GM21825 (cell line): Measurements from ENCODE around the gene CST5.
"Not testable (repeated sequence)": the region's sequence is repeated elsewhere in the genome, so short reads cannot be mapped to it uniquely, and the experiment has no call there.

Source experiments
- ATAC-seq: cut with Tn5 transposase; IDR thresholded peaks from one replicate; pipeline ENCODE4 v1.9.1; 2021; ENCODE audit warnings: mild to moderate bottlenecking, moderate library complexity; ENCODE audit not compliant: unreplicated experiment

Gene CST5

DNA sequence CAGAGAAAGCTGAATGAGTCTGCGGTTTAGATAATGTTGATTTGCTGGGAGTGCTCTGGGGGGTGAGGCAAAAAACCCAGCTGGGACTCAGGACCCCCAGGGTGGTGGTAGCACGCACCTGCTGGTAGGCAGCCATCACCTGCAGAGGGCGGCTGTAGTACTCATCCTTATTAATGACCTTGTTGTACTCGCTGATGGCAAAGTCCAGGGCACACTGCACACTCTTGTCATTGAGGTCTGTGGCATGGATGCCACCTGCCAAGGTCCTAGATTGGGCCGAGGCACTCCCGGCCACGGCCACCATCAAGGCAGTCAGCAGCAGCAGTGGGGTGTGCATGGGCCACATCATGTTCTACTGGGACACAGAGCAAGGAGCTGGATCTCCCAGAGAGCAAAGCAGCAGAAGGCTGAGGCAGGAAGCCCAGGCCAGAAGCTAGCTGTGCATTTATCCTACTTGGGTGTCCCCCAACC, at the start of gene CST5:
Gene CST5 (minus strand): TSS at position 421 of the 471 bp plus-strand sequence. CDS start 72 bp downstream, at position 349.
- no peak for ATAC-seq

DNA sequence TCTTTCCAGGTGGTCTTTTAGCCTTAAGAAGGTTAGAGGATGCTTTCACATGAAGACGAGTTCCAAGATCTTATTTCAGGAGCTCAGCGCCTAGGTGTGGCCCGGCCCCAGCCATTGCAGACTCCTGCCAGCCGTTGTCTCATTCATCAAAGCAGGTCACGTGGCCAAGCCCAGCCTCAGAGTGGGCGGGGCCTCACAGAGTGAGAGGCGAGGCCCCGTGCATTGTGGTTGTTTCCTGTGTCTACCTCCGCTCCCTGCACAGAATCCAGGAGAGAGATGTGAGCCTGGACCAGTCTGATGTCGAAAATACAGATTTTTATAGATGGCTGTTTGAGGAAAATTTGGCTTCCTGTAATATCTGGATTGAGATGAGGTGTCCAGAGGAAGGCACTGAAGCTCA, 49.2 kb upstream of the CST5 start:
- no peak for ATAC-seq

DNA sequence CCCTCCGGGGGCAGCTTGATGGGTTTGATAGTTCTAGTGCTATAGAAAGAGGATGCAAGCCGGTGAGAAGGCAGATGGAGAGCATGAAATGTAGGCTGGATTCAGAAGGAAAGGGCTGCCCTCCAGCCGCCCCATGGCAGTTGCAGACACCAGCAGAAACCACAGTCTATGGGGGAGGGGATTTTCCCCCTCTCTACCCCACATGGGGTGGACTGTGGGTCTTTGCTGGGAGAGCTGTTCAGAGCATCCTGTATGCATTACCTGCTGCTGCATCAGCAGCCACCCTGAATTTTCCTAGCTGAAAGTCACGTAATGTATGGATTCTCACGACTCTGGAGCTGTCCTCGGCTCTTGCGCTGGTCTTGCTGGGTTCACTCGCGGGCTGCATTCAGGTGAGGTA, 48.8 kb upstream of the CST5 start:
- no peak for ATAC-seq

- ATAC-seq = no peak
These were observed 47.7 kb upstream of the CST5 start for GRCh38 chr20:23926944-23927872.

DNA sequence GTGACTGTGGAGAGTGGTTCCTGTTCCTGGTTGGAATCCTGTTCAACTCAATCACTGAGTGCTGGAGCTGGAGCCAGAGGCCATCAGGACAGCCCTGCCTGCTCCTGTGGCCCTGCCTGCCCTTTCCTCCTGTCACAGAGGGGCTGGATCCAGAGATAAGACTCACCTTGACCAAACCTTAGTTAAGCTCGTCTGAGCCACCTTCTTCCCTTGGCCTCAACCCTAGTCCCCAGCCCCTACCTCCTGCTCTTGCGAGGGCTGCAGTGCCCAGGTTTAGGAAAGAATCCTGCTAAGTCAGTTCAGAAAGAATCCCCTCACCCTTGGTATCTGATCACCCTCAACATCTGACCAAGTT, 47.0 kb upstream of the CST5 start:
- no peak for ATAC-seq

DNA sequence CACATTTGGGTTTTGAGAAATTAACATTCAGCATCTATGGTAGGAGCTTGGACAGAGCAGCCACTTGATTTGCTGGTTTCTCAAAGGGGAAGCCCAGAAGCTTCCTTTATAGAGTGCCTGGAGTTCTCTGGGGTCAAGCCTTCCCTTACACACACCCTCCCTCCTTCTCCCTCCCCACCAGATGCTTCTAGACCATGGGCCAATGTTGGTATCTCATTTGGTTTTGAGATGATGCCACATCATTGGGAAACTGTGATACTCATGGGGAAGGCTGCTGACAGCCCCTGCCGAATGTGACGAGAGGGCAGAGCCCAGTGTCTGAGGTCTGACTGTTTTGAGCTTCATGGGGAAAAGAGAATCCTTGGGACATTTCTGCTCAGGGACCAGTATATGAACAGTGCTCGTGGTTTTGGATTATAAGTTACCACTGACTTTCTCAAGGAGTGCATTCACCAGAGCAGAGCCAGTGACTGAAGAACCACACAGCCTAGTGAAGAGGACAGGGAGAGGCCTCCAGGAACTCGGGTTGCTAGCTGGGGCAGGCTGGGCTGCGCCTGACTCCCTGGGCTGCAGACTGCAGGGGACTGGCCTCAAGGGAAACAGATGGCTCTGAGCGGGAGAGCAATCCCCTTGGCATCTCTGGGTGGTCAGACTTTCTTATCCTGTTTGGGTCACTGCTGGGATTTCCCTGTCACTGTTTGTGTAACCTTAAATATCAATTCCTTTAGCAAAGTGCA, 46.4 kb upstream of the CST5 start:
- no peak for ATAC-seq

GRCh38 chr20:23924751-23925150, 45.2 kb upstream of the CST5 start:
- ATAC-seq = no peak

GRCh38 chr20:23923891-23924435, 44.4 kb upstream of the CST5 start:
- no peak for ATAC-seq

GRCh38 chr20:23923311-23923710, 43.8 kb upstream of the CST5 start:
- ATAC-seq = no peak

GRCh38 chr20:23920408-23921325, 41.1 kb upstream of the CST5 start:
- no peak for ATAC-seq

DNA sequence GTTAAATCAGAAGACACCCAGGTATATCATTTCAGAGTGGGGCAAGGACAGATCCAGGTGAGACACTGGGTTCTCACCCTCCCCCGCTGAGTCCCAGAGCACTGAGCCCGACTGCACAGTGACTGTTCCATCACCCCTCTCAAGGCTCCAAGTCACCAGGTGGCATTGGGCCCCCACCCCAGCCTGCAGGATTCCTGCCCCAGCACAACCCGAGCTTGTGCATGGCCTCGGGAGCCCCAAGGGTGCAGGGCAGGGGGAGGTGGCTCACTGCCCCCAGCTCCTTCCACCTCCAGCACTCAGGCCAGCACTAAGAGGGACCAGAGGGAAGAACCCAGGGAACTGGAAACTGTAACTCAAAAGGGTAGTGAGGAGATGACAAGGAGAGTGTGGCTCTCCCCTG, 39.3 kb upstream of the CST5 start:
- no peak for ATAC-seq

DNA sequence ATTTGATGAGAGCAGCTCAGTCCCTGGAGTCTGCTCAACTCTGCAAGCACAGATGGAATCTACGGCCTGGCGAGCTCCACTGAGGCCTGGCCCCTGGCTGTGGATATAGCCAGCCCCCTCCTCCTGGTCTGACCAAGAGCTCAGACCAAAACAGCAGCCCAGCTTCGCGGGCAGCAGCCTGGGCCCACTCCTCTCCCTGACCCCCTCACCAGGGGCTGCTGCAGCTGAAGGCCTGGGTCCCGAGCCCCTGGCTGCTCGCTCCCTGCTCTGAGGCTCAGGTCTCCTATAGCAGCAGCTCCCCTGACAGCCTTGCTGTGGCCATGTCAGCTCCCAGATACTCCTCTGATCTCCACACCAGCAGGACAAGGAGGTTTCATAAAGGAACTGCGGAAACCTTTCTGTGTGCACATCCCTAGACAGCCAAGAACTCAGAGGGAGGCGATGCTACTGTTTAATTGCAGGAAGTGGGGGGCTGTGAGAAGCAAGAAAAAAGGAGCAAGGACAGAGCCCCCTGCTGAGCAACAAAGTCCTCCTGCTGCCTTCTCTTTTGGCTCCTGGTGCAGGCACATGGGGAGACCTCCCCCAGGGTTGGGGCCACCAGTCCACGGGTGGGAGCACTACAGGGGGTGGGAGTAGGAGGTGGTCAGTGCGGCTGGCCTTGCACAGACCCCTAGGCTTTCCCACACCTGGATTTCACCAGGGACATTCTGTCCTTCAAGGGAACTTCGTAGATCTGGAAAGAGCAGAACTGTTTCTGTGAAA, 38.7 kb upstream of the CST5 start:
- no peak for ATAC-seq

DNA sequence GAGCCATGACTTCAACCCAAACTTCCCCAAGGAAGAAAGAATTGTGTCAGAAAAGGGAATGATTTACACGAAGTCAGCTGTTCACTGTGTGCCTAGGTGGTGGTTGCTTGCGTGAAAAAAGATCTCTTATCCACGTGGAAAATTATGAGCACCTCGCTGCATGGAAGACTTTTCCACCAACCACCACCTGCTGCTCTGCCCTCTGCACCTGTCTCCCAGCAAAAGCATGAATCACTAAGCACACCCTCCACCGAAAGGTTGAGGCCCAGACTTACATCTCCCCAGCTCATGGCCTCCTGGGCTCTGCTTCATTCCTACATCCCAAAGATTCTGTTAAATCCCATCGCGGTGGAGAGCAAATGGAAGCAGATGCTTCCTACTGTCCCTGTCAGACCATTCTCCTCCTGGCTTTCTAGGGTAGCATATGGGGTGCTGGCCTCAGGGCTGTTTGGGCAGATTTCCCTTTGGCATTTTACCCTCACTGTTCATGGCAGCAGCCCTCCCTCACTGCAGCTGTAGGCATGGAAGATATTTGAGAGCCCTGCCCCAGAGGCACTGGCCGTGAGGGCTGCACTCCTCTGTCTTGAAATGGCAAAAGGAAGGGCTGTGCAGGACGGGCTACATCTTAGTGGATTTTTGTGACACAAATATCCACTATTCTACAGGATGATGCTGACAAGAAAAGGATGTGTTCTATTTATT, 37.6 kb upstream of the CST5 start:
- no peak for ATAC-seq

GRCh38 chr20:23915844-23916243, 36.3 kb upstream of the CST5 start:
- no peak for ATAC-seq

- not testable (repeated sequence) for ATAC-seq
These were observed 34.9 kb upstream of the CST5 start for GRCh38 chr20:23914469-23914868.

GRCh38 chr20:23910210-23910609, 30.7 kb upstream of the CST5 start:
- no peak for ATAC-seq

- ATAC-seq = no peak
These were observed 29.8 kb upstream of the CST5 start for GRCh38 chr20:23909390-23909789.

DNA sequence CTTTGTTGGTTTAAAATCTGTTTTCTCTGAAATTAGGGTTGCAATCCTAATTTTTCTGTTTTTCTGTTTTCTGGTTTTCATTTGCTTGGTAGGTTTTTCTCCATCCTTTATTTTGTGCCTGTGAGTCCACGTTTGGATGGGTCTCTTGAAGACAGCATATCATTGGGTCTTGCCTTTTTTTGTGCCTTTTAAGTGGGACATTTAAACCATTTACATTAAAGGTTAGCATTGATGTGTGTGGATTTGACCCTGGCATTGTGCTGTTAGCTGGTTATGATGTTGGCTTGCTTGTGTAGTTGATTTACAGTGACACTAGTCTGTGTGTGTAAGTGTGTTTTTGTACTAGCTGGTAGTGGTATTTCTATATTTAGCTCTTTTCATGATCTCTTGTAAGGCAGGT, 28.0 kb upstream of the CST5 start:
- ATAC-seq = no peak

- ATAC-seq = not testable (repeated sequence)
These were observed 22.8 kb upstream of the CST5 start for GRCh38 chr20:23902396-23902795.
